Hepatocyte (in vitro differentiated cells): ENCODE data around the gene FNDC3B. TPM values are rescaled to one million over a fixed set of nuclear protein-coding genes. Genes with fewer than 3 reads are reported as not detected.

Experiments
- DNase-seq: peaks from one replicate; pipeline ENCODE4 v3.0.0-alpha.2; 2016; ENCODE audit warnings: low spot score
- H2AFZ ChIP-seq: fragments of 200-600 bp; sonication (generic); 2 replicates; pipeline ENCODE4 v1.6.0; 2016; ENCODE audit warnings: antibody characterized with exemption, mild to moderate bottlenecking
- H3K27ac ChIP-seq: fragments of 200-600 bp; sonication (generic); 2 replicates; pipeline ENCODE4 v1.5.1; 2016; ENCODE audit warnings: mild to moderate bottlenecking
- H3K27me3 ChIP-seq: fragments of 200-600 bp; sonication (generic); 2 replicates; pipeline ENCODE4 v1.6.1; 2016
- H3K36me3 ChIP-seq: fragments of 200-600 bp; sonication (generic); replicated peaks from 2 replicates; pipeline ENCODE4 v1.5.1; 2016; ENCODE audit warnings: low read depth; ENCODE audit not compliant: insufficient read depth
- H3K4me1 ChIP-seq: fragments of 200-600 bp; sonication (generic); 2 replicates; pipeline ENCODE4 v1.5.1; 2016; ENCODE audit warnings: mild to moderate bottlenecking, moderate library complexity; ENCODE audit not compliant: insufficient read depth
- H3K4me2 ChIP-seq: fragments of 200-600 bp; sonication (generic); 2 replicates; pipeline ENCODE4 v1.6.0; 2016
- H3K4me3 ChIP-seq: fragments of 200-600 bp; sonication (generic); 2 replicates; pipeline ENCODE4 v1.5.1; 2016; ENCODE audit warnings: mild to moderate bottlenecking
- H3K79me2 ChIP-seq: fragments of 200-600 bp; sonication (generic); 2 replicates; pipeline ENCODE4 v1.6.0; 2017; ENCODE audit warnings: mild to moderate bottlenecking
- H3K9me2 ChIP-seq: fragments of 200-600 bp; sonication (generic); replicated peaks from 2 replicates; pipeline ENCODE4 v1.6.0; 2017; ENCODE audit warnings: mild to moderate bottlenecking; ENCODE audit not compliant: insufficient read depth
- H3K9me3 ChIP-seq: fragments of 200-600 bp; sonication (generic); 2 replicates; pipeline ENCODE4 v1.5.1; 2016; ENCODE audit warnings: low read depth, mild to moderate bottlenecking
- H4K20me1 ChIP-seq: fragments of 200-600 bp; sonication (generic); 2 replicates; pipeline ENCODE4 v1.6.0; 2016; ENCODE audit warnings: mild to moderate bottlenecking; ENCODE audit not compliant: insufficient read depth, poor library complexity, severe bottlenecking
- EZH2 ChIP-seq: fragments of 200-600 bp; sonication (generic); IDR thresholded peaks from 2 replicates; pipeline ENCODE4 v1.6.1; 2016; ENCODE audit warnings: antibody characterized with exemption, mild to moderate bottlenecking, borderline replicate concordance
- EZH2phosphoT487 ChIP-seq: fragments of 200-600 bp; sonication (generic); IDR thresholded peaks from one replicate; pipeline ENCODE4 v1.6.1; 2018; ENCODE audit warnings: antibody characterized with exemption, mild to moderate bottlenecking, low read depth, moderate library complexity; ENCODE audit not compliant: unreplicated experiment, severe bottlenecking
- WGBS: methylation state at CpG from one replicate; pipeline ENCODE4 v1.1.6; 2016; ENCODE audit warnings: low lambda C conversion rate; ENCODE audit errors: missing lambda C conversion rate; 5-methylcytosine and 5-hydroxymethylcytosine counted together
- polyA plus RNA-seq: library from polyadenylated mRNA; unstranded; fragments of >200 nt; fragmentation: Nextera tagmentation; extraction: Ambion mirVana; gene quantifications from 2 replicates; pipeline ENCODE4 v1.2.1, GENCODE V29; 2016
- total RNA-seq: library from RNA; depleted of rRNA; stranded (reverse); fragments of >200 nt; gene quantifications from 2 replicates; pipeline ENCODE4 v1.2.3, GENCODE V29; 2014
- TF ChIP-seq, protein P1 (sequence below): fragments of 200-600 bp; sonication (generic); IDR thresholded peaks from 2 replicates; pipeline ENCODE4 v1.5.1; 2016; ENCODE audit warnings: antibody characterized with exemption, mild to moderate bottlenecking; ENCODE audit not compliant: poor library complexity

FNDC3B gene
- total and polyA plus RNA-seq, 2 experiments from 2014 or later: 61.2 to 113 TPM

GRCh38 chr3:172258624-172259023, 219.2 kb downstream of the FNDC3B start:
- H3K4me1 ChIP-seq: peaks cover 33% of the 10 kb centered on the region
- H4K20me1 ChIP-seq: no peaks in the 10 kb centered on the region
- H2AFZ ChIP-seq: no peak overlapping the region
- H3K27me3 ChIP-seq: no peaks in the 10 kb centered on the region
- no peaks in the 10 kb centered on the region for H3K36me3 ChIP-seq
- DNase-seq: no peak
- H3K4me2 ChIP-seq: peak overlapping the region; percentile 20
- H3K4me3 ChIP-seq: no peak overlapping the region
- H3K27ac ChIP-seq: peak overlapping the region; percentile 87
- H3K9me3 ChIP-seq: no peaks in the 10 kb centered on the region
- TF ChIP-seq, protein P1, sequence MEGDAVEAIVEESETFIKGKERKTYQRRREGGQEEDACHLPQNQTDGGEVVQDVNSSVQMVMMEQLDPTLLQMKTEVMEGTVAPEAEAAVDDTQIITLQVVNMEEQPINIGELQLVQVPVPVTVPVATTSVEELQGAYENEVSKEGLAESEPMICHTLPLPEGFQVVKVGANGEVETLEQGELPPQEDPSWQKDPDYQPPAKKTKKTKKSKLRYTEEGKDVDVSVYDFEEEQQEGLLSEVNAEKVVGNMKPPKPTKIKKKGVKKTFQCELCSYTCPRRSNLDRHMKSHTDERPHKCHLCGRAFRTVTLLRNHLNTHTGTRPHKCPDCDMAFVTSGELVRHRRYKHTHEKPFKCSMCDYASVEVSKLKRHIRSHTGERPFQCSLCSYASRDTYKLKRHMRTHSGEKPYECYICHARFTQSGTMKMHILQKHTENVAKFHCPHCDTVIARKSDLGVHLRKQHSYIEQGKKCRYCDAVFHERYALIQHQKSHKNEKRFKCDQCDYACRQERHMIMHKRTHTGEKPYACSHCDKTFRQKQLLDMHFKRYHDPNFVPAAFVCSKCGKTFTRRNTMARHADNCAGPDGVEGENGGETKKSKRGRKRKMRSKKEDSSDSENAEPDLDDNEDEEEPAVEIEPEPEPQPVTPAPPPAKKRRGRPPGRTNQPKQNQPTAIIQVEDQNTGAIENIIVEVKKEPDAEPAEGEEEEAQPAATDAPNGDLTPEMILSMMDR: no peak
- TF ChIP-seq EZH2phosphoT487 (no peak), EZH2 (no peak)
- H3K9me2 ChIP-seq: no peaks in the 10 kb centered on the region
- H3K79me2 ChIP-seq: peaks cover 56% of the 10 kb centered on the region
- WGBS: 73% methylated on average over 3 of the region's 3 CpGs

DNA sequence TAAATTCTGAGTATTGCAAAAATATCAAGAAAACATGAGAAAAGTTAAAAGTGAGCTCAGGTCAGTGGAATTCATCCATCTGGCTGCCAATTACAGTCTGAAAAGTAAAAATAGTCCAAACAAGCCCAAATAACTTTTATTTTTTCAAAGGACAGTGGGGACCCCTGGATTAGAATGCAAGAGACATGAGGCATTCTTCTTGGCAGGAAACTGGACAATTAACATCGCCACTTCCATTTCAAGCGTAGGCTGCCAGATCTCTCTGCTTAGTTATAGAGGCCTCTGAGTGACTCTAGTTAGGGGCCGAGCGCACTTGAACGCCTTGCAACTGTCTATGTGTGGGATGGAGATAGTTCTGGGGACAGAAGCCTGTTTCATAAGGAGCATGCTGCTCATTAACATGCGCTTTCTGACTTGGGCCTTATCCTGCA, 219.7 kb downstream of the FNDC3B start:
- H3K79me2 ChIP-seq: peaks cover 57% of the 10 kb centered on the region
- no peaks in the 10 kb centered on the region for H3K27me3 ChIP-seq
- no peak for TF ChIP-seq EZH2
- TF ChIP-seq, protein P1: no peak
- no peak for DNase-seq
- H4K20me1 ChIP-seq: no peaks in the 10 kb centered on the region
- no peak overlapping the region for H3K4me2 ChIP-seq
- H2AFZ ChIP-seq: no peak overlapping the region
- H3K27ac ChIP-seq: peak overlapping the region; percentile 87
- WGBS: 96% methylated on average over 6 of the region's 6 CpGs
- H3K4me1 ChIP-seq: peaks cover 33% of the 10 kb centered on the region
- no peaks in the 10 kb centered on the region for H3K36me3 ChIP-seq
- no peaks in the 10 kb centered on the region for H3K9me3 ChIP-seq
- H3K9me2 ChIP-seq: no peaks in the 10 kb centered on the region
- H3K4me3 ChIP-seq: no peak overlapping the region

- Histone ChIP-seq H3K4me2 (no peak overlapping the region), H4K20me1 (no peaks in the 10 kb centered on the region), H3K9me3 (no peaks in the 10 kb centered on the region), H2AFZ (no peak overlapping the region), H3K36me3 (no peaks in the 10 kb centered on the region), H3K9me2 (no peaks in the 10 kb centered on the region), H3K4me3 (no peak overlapping the region), H3K27me3 (no peaks in the 10 kb centered on the region), H3K27ac (peak overlapping the region; percentile 87), H3K4me1 (peaks cover 33% of the 10 kb centered on the region), H3K79me2 (peaks cover 59% of the 10 kb centered on the region)
- no peak for TF ChIP-seq EZH2
- TF ChIP-seq, protein P1: no peak
- no peak for TF ChIP-seq EZH2phosphoT487
- no peak for DNase-seq
- WGBS: 63% methylated on average over 2 of the region's 2 CpGs
Measured at GRCh38 chr3:172259726-172260248, 220.4 kb downstream of the FNDC3B start.
